Breast epithelium (tissue), 3 donors: ENCODE results near the gene MRPS6.

ENCODE experiments used
- POLR2A ChIP-seq: fragments of 450-650 bp; IDR thresholded peaks from one replicate; pipeline ENCODE4 v1.6.1; 2016; ENCODE audit warnings: antibody characterized with exemption, mild to moderate bottlenecking, moderate library complexity
- TF ChIP-seq, protein P1 (sequence below), 3 donors: fragments of 450-650 bp; IDR thresholded peaks; one replicate each; pipeline ENCODE4 v1.5.1; 2016 to 2017; ENCODE audit warnings: antibody characterized with exemption in 3 of 3, mild to moderate bottlenecking in 3 of 3, moderate library complexity in 3 of 3

DNA sequence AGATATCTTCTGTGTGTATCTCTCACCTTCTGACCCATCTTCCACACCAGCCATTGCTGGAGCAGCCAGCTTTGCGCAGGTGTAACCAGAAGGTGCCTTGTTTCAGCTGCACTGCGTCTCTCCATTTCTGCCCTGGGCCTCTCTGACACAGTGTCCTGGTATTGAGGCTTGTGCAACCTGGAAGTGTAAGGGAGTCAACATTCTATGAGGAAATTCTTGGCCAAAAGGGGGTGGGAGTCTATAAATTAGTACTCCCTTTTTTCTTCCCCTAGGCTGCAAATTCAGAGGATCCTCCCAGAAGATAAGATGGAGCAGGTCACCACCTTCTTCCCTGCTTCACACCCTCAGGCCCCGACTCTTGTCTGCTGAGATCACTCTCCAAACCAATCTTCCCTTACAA lies 109.1 kb downstream of the MRPS6 start:
- TF ChIP-seq, protein P1, sequence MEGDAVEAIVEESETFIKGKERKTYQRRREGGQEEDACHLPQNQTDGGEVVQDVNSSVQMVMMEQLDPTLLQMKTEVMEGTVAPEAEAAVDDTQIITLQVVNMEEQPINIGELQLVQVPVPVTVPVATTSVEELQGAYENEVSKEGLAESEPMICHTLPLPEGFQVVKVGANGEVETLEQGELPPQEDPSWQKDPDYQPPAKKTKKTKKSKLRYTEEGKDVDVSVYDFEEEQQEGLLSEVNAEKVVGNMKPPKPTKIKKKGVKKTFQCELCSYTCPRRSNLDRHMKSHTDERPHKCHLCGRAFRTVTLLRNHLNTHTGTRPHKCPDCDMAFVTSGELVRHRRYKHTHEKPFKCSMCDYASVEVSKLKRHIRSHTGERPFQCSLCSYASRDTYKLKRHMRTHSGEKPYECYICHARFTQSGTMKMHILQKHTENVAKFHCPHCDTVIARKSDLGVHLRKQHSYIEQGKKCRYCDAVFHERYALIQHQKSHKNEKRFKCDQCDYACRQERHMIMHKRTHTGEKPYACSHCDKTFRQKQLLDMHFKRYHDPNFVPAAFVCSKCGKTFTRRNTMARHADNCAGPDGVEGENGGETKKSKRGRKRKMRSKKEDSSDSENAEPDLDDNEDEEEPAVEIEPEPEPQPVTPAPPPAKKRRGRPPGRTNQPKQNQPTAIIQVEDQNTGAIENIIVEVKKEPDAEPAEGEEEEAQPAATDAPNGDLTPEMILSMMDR (IDR thresholded peaks at IDR 0.05), result no peak
- TF ChIP-seq POLR2A, result no peak
